GM12878 (cell line): ENCODE data around the gene MKX. TPM values are rescaled to one million over a fixed set of nuclear protein-coding genes. Genes with fewer than 3 reads are reported as not detected.

Experiments used
- CTCF ChIP-seq, 3 experiments: IDR thresholded peaks in 2 of 3; conservative IDR thresholded peaks in 1 of 3; 2 replicates each; pipeline ENCODE4 v1.5.1; 2011; ENCODE audit warnings: low read depth in 3 of 3, low read length in 3 of 3, mild to moderate bottlenecking in 3 of 3, control low read depth in 2 of 3, moderate library complexity in 2 of 3, inconsistent platforms in 1 of 3, mixed read lengths in 1 of 3; ENCODE audit not compliant: control insufficient read depth in 2 of 3, insufficient read depth in 1 of 3; ENCODE audit errors: extremely low read depth in 1 of 3
- DPF2 ChIP-seq: fragments of 450-650 bp; IDR thresholded peaks from 2 replicates; pipeline ENCODE4 v1.6.1; 2017; ENCODE audit warnings: mild to moderate bottlenecking
- EZH2 ChIP-seq: IDR thresholded peaks from 2 replicates; pipeline ENCODE4 v1.6.1; 2012; ENCODE audit warnings: low read depth, mild to moderate bottlenecking, control low read depth, inconsistent platforms, low read length, borderline replicate concordance; ENCODE audit not compliant: control insufficient read depth
- FOS ChIP-seq: IDR thresholded peaks from 3 replicates; pipeline ENCODE4 v1.6.1; 2011; ENCODE audit warnings: borderline replicate concordance; ENCODE audit not compliant: insufficient read length; ENCODE audit errors: extremely low read depth
- FOXM1 ChIP-seq: IDR thresholded peaks from 2 replicates; pipeline ENCODE4 v1.6.1; 2012; ENCODE audit warnings: low read depth, mild to moderate bottlenecking, inconsistent platforms, low read length, moderate library complexity
- HDGF ChIP-seq: fragments of 450-650 bp; IDR thresholded peaks from 2 replicates; pipeline ENCODE4 v1.6.1; 2016; ENCODE audit warnings: antibody characterized with exemption
- JUNB ChIP-seq: IDR thresholded peaks from 2 replicates; pipeline ENCODE4 v1.6.1; 2016; ENCODE audit warnings: antibody characterized with exemption, mild to moderate bottlenecking
- LARP7 ChIP-seq: fragments of 450-650 bp; IDR thresholded peaks from 2 replicates; pipeline ENCODE4 v1.6.1; 2017; ENCODE audit warnings: mild to moderate bottlenecking
- NFYB ChIP-seq: IDR thresholded peaks from 2 replicates; pipeline ENCODE4 v1.6.1; 2011; ENCODE audit warnings: low read depth, mild to moderate bottlenecking, low read length, improper control_type of control experiment, moderate library complexity; ENCODE audit not compliant: insufficient read depth
- PRDM15 ChIP-seq: fragments of 450-650 bp; formaldehyde crosslinking; IDR thresholded peaks from 2 replicates; pipeline ENCODE4 v1.4.0; 2020; ENCODE audit warnings: mild to moderate bottlenecking, moderate library complexity
- RAD21 ChIP-seq: IDR thresholded peaks from 2 replicates; pipeline ENCODE4 v1.6.1; 2011; ENCODE audit warnings: mild to moderate bottlenecking, low read depth, low read length, moderate library complexity; ENCODE audit not compliant: insufficient read depth
- RB1 ChIP-seq: fragments of 450-650 bp; formaldehyde crosslinking; IDR thresholded peaks from 2 replicates; pipeline ENCODE4 v1.6.1; 2017; ENCODE audit warnings: mild to moderate bottlenecking, borderline replicate concordance
- RFX5 ChIP-seq: IDR thresholded peaks from 2 replicates; pipeline ENCODE4 v1.6.1; 2011; ENCODE audit warnings: low read depth, low read length, improper control_type of control experiment
- SIN3A ChIP-seq: IDR thresholded peaks from 2 replicates; pipeline ENCODE4 v1.6.1; 2012; ENCODE audit warnings: low read depth, low read length, improper control_type of control experiment
- SMAD1 ChIP-seq: fragments of 450-650 bp; IDR thresholded peaks from 2 replicates; pipeline ENCODE4 v1.6.1; 2018; ENCODE audit warnings: mild to moderate bottlenecking, low read depth; ENCODE audit not compliant: partially characterized antibody
- SMARCA5 ChIP-seq: fragments of 450-650 bp; IDR thresholded peaks from 2 replicates; pipeline ENCODE4 v1.6.1; 2017; ENCODE audit warnings: mild to moderate bottlenecking
- TAF1 ChIP-seq: IDR thresholded peaks from 2 replicates; pipeline ENCODE4 v1.6.1; 2011; ENCODE audit warnings: mild to moderate bottlenecking, low read depth, low read length, borderline replicate concordance
- ZNF24 ChIP-seq: fragments of 450-650 bp; IDR thresholded peaks from 2 replicates; pipeline ENCODE4 v1.6.1; 2017; ENCODE audit warnings: antibody characterized with exemption, mild to moderate bottlenecking
- ZNF274 ChIP-seq: IDR thresholded peaks from one replicate; pipeline ENCODE4 v1.8.0; 2011; ENCODE audit not compliant: insufficient read length, insufficient read depth
- ZSCAN29 ChIP-seq: fragments of 450-650 bp; IDR thresholded peaks from 2 replicates; pipeline ENCODE4 v1.6.1; 2017; ENCODE audit warnings: mild to moderate bottlenecking, moderate library complexity
- polyA plus RNA-seq, 11 experiments: library from polyadenylated mRNA; depleted of rRNA in 4 of 11; unstranded in 6 of 11; stranded (reverse) in 5 of 11; fragments of >200 nt; fragmentation: Nextera tagmentation in 4 of 11; fragmentation: Illumina TruSeq in 1 of 11; extraction: Ambion mirVana in 4 of 11; extraction: Trizol in 1 of 11; gene quantifications; 1 replicate in 1 of 11; 2 replicates in 10 of 11; pipeline versions ENCODE4 v1.2.1 to v1.2.3, GENCODE V29; 2011 to 2016; ENCODE audit warnings: inconsistent platforms in 2 of 11, missing spikeins in 2 of 11, low read depth in 1 of 11
- total RNA-seq, 4 experiments: library from RNA; depleted of rRNA in 3 of 4; stranded (reverse); fragments of >200 nt in 3 of 4; fragmentation: Illumina TruSeq in 1 of 4; extraction: Trizol in 1 of 4; gene quantifications; 2 replicates each; pipeline versions ENCODE4 v1.2.1 to v1.2.3, GENCODE V29; 2013 to 2021
- TF ChIP-seq, protein P1 (sequence below): IDR thresholded peaks from 2 replicates; pipeline ENCODE4 v1.6.1; 2011; ENCODE audit warnings: borderline replicate concordance, low read depth, mild to moderate bottlenecking, moderate library complexity, mixed read lengths, low read length; ENCODE audit not compliant: insufficient read depth; ENCODE audit errors: extremely low read length
- TF ChIP-seq, protein P2 (sequence below): fragments of 450-650 bp; IDR thresholded peaks from 2 replicates; pipeline ENCODE4 v1.6.1; 2018; ENCODE audit warnings: borderline replicate concordance, mild to moderate bottlenecking; ENCODE audit not compliant: partially characterized antibody

MKX gene
- total and polyA plus RNA-seq, 10 of the 15 experiments (the other 5 are each of a cell fraction or from before 2014, with no cell fraction given), result not detected

GRCh38 chr10:27742195-27743011, 3.2 kb downstream of the MKX start (continued):
- no peak for TF ChIP-seq PRDM15 (CRISPR knock-in tag)
- peak; percentile 58 to 69 (median 67); a peak in 5 of 6 replicates for TF ChIP-seq CTCF (IDR thresholded peaks at IDR 0.05 in 2 of 3, conservative IDR thresholded peaks at IDR 0.05 in 1 of 3; ENCODE audit: control insufficient read depth in 2 of 3, extremely low read depth in 1 of 3, insufficient read depth in 1 of 3, low read depth in 3 of 3, low read length in 3 of 3)
- TF ChIP-seq LARP7, result no peak
- no peak for TF ChIP-seq SMAD1
- no peak for TF ChIP-seq RB1
- peak; percentile 59 for TF ChIP-seq RAD21
- no peak for TF ChIP-seq NFYB
- TF ChIP-seq FOS, result no peak
- no peak for TF ChIP-seq ZSCAN29
- TF ChIP-seq DPF2, result no peak
- TF ChIP-seq, protein P1, sequence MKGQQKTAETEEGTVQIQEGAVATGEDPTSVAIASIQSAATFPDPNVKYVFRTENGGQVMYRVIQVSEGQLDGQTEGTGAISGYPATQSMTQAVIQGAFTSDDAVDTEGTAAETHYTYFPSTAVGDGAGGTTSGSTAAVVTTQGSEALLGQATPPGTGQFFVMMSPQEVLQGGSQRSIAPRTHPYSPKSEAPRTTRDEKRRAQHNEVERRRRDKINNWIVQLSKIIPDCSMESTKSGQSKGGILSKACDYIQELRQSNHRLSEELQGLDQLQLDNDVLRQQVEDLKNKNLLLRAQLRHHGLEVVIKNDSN, result no peak
- peak; percentile 64; the same call in 1 of the 2 replicates for TF ChIP-seq FOXM1
- no peak for TF ChIP-seq SMARCA5
- no peak for TF ChIP-seq TAF1
- TF ChIP-seq HDGF, result no peak
- no peak for TF ChIP-seq SIN3A
- TF ChIP-seq, protein P2, sequence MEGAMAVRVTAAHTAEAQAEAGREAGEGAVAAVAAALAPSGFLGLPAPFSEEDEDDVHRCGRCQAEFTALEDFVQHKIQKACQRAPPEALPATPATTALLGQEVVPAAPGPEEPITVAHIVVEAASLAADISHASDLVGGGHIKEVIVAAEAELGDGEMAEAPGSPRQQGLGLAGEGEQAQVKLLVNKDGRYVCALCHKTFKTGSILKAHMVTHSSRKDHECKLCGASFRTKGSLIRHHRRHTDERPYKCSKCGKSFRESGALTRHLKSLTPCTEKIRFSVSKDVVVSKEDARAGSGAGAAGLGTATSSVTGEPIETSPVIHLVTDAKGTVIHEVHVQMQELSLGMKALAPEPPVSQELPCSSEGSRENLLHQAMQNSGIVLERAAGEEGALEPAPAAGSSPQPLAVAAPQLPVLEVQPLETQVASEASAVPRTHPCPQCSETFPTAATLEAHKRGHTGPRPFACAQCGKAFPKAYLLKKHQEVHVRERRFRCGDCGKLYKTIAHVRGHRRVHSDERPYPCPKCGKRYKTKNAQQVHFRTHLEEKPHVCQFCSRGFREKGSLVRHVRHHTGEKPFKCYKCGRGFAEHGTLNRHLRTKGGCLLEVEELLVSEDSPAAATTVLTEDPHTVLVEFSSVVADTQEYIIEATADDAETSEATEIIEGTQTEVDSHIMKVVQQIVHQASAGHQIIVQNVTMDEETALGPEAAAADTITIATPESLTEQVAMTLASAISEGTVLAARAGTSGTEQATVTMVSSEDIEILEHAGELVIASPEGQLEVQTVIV, result no peak
- TF ChIP-seq ZNF24, result no peak
- no peak for TF ChIP-seq EZH2
- no peak for TF ChIP-seq ZNF274
- peak; percentile 95 for TF ChIP-seq JUNB
- TF ChIP-seq RFX5, result no peak
